ENCODE data around the gene EDIL3.

GRCh38 chr5:84072339-84072738 lies 312.3 kb downstream of the EDIL3 start:
- no peak for TF ChIP-seq EZH2phosphoT487 (IDR thresholded peaks at IDR 0.05; ENCODE audit: low read depth)
- no peak for TF ChIP-seq CTCF (IDR thresholded peaks at IDR 0.05; ENCODE audit: low read depth, low read length)
